GM21717 (cell line): Measurements from ENCODE around the gene GLOD4.
"Not testable (repeated sequence)": the region's sequence is repeated elsewhere in the genome, so short reads cannot be mapped to it uniquely, and the experiment has no call there.

Experiments
- ATAC-seq: cut with Tn5 transposase; IDR thresholded peaks from one replicate; pipeline ENCODE4 v1.9.1; 2021; ENCODE audit warnings: mild to moderate bottlenecking, moderate library complexity; ENCODE audit not compliant: unreplicated experiment

GLOD4 gene, protein sequence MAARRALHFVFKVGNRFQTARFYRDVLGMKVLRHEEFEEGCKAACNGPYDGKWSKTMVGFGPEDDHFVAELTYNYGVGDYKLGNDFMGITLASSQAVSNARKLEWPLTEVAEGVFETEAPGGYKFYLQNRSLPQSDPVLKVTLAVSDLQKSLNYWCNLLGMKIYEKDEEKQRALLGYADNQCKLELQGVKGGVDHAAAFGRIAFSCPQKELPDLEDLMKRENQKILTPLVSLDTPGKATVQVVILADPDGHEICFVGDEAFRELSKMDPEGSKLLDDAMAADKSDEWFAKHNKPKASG

DNA sequence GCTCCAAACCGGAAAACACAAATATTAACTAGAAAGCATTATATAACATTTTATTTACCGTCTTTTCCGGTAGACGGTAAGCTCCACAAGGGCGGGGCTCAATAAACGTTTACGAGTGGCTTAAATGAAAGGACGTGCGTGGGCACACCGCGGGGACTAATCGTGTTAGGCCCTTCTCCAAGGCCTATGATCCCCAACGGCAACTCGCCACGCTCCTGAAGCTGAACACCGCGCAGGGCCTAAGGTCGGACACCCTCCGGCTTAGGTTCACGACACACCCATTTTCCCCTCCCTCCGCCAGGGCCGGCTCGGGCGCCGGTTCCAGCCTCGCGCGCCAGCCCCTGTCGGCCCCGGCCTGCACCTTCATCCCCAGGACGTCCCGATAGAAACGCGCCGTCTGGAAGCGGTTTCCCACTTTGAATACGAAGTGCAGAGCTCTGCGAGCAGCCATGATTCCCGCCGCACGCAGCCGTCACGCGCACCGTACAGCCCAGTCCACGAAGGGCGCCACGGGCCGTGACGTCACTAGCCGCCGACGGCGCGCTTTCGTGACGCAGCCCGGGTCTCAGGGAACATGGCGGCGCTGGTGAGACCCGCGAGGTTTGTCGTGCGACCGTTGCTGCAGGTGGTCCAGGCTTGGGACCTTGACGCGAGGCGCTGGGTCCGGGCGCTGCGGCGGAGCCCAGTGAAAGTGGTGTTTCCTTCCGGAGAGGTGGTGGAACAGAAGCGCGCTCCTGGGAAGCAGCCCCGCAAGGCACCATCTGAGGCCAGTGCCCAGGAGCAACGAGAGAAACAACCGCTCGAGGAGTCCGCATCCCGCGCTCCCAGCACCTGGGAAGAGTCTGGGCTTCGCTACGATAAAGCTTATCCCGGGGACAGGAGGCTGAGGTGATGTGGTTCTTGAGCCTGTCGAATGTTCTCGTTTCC is at the start of gene GLOD4, which contains the start of gene MRM3:
GLOD4 (minus strand) TSS at position 476 of the 927 bp plus-strand sequence; CDS start at position 451, 25 bp downstream.
MRM3 (plus strand) TSS at position 549 of the 927 bp plus-strand sequence; CDS start at position 575, 26 bp downstream.
- peak; percentile 81 for ATAC-seq

DNA sequence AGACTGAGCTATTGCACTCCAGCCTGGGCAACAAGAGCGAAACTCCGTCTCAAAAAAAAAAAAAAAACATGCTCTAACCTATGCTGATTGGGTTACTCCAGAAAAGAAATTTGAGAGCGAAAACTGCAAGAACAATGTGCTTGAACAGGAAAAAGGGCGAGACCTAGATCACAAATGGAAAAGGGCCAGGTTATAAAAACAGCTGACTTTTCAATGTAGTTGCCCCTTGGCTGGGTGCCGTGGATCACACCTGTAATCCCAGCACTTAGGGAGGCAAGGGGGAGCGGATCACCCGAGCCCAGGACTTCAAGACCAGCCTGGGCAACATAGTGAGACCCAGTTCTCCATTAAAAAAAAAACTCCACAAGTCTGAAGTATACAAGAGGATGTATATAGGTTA is 48.9 kb upstream of the GLOD4 start:
- ATAC-seq, result no peak

DNA sequence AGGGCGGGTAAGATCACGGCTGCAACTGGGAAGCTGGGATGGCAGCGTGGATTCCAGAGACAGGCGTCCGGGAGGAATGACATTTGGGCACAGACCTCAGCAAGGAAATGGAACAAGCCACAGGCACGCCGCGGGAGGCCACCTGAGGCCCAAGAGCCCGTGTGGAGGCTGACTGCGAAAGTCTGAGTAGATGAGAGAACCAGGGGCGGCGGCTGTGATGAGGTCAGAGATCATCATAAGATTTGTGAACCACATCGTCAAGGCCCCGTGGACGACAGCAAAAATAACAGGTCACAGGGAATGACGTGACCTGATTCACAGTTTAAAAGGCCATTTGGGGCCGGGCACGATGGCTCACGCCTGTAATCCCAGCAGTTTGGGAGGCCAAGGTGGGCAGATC is 48.3 kb upstream of the GLOD4 start:
- no peak for ATAC-seq

DNA sequence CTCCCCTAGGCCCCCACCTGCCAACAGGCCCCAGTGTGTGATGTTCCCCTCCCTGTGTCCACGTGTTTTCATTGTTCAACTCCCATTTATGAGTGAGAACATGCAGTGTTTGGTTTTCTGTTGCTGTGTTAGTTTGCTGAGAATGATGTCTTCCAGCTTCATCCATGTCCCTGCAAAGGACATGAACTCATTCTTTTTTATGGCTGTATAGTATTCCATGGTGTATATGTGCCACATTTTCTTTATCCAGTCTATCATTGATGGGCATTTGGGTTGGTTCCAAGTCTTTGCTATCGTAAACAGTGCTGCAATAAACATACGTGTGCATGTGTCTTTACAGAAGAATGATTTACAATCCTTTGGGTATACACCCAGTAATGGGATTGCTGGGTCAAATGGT is 47.5 kb upstream of the GLOD4 start:
- not testable (repeated sequence) for ATAC-seq

DNA sequence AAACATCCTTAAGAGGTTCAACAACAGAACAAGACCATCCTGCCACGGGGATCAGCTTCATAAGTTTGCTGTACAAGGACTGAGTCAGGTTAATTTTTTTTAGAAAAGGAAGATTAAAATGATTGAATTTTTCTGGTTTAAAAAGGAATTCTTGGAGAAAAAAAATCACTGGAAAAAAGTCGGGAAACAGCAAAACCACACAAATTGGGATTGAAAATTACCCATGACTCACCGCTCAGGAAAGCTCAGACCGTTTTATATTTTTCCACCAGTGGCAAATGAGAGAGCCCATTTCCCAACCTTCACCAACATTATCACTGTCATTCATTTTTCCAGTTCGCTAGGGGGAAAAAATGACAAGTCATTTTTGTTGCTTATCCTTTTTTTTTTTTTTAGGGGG is 46.7 kb upstream of the GLOD4 start:
- ATAC-seq, result no peak

DNA sequence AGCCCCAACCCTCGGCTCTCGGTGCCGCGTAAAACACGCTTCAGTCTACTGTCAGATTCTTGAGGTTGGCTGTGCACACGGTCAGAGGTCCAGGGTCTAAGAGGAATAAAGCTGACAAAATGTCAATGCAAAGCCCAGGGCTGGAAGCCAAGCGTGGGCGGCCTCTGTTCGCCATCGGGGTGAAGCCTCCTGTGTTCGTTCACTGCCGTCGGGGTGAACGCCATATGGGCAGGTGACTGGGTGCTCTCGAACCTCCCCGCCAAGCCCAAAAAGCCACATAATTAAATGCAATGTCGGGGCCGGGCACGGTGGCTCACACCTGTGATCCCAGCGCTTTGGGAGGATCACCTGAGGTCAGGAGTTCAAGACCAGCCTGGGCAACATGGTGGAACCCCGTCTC is 44.7 kb upstream of the GLOD4 start:
- ATAC-seq, result no peak

DNA sequence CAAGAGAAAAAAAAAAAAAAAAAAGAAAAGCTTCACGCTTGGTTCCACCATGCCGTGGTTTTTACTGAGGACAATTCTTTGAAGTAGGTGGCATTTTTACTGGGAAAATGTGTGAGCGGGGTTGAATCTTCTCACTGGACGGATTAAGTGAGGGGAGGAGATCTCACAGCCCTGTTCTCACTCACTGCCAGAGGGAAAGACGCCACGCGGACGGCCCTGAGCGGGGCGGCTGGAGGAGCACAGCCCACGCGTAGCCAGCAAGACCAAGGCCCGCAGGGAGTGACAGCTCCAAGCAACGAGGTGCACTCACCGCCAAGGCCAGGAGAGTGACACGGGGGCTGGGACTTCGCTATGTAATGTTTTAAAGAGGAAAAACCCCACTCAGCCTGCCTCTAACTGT is 43.1 kb upstream of the GLOD4 start:
- no peak for ATAC-seq

DNA sequence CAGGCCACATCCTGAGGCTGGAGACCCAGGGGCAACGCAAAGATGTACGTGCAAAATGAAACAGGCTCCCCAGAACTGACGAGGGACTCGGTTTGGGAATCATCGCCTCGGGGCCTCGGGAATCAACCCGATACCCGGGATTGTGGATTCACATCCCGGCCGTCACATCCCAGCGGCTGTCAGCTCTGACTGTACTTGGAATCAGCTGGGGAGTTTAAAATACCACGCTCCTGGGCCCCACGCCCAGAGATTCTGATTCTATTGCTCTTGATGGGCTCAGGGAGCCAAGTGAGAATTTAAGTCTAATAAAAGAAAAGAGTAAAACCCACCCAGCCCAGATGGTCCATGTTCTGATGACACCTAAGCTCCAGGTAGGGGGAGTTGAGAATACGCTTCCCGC is 42.3 kb upstream of the GLOD4 start:
- no peak for ATAC-seq

DNA sequence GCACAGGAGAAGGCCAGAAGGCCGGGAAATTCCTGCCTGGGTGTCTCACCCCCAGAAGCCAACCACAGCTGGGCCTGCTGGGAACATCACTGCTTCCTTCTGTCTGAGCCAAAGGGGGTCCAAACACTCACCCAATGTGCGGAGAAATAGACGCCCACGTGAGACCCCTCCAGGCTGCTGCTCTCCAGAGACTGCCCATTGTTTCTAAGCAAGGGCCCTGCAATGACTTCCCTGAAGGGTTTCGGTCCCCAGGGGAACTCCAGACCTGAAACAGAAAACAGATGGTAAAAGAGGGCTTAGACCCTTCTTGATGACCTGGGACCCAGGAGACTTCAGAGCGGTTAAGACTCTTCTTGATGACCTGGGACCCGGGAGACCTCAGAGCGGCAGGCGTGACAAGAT is 41.4 kb upstream of the GLOD4 start:
- no peak for ATAC-seq

DNA sequence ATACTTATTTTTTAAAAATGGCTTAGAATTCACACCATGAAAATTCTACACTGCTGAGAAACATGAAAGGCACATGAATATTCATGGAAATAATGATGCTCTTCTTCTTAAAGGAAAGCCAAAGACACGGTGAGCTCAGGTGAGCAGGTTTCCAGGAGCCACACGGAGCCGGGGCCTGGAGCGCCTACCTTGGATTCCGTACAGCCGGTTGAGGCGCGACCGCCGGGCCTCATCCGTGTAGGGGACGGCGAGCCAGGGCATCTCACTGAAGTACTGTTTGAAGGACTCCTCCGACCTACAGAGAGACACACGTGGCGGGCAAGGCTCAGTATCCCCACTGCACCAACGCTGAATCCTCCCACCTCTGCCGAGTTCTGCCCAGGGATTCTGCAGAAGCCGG is 37.2 kb upstream of the GLOD4 start:
- ATAC-seq, result no peak

DNA sequence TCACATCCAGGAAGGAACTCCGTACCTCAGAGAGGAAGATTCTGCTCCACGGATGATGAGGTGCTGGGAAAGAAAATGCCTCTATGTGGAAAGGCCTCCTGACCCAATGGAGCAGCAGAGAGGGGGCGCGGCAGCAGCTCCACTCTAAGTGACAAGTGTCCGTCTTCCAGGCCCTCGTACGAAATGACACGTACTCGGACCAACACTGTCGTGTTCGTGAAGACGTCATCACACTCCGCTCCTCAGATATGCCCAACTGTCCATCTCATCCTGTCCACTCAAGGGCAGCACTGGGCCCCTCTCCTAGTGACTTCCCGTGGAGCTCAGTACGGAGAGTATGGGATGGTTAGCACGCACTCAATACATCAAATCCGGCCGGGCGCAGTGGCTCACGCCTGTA is 32.3 kb upstream of the GLOD4 start:
- no peak for ATAC-seq

DNA sequence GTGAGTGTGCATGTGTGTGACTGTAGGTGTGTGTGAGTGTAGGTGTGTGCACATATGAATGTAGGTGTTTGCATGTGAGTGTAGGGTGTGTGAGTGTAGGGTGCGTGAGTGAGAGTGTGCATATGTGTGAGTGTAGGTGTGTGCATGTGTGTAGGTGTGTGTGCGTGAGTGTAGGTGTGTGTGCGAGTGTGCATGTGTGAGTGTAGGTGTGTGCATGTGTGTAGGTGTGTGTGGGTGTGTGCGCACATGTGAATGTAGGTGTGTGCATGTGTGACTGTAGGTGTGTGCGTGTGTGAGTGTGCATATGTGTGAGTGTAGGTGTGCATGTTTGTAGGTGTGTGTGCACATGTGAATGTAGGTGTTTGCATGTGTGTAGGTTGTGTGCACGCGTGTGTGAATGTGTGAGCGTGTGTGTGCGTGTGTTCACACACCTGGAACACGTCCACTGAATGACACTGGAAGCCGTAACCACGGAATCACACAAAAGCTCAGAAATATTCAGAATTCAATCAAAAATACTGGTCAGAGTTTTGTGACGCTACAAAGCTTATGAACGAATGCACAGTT is 30.6 kb upstream of the GLOD4 start:
- no peak for ATAC-seq

DNA sequence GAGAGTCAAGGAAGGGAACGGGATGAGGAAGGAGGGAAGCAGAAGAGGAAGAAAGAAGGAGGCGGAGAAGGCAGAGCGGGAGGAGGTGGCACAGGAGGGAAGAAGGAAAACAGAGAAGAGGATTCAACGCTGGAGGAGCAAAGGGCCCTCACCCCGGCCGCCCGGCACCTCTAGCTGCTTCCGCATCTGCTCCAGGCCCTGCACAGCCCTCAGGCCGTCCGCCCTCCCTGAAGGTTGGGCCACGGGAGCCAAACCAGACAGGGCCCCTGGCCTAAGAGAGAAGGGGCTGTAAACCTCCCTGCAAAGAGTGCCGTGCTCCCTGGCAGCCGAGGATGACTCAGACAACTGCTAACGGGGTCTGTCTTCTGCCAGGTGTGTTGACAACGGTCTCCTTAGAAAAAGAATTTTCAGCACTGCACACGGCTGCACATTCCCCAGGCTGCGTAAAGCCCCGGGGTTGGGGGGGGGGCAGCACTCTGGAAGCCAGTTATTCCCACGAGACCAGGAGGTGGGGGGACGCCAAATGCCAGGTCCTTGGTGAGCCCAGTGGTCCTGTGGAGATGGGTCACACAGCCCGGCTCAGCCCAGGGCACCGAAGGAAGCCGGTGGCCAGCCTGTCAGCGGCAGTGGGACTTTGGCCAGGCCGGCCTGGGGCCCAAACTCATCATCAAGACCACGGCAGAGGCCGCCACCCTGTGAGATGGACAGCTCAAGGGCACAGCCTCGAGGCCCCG is 29.1 kb upstream of the GLOD4 start:
- no peak for ATAC-seq

DNA sequence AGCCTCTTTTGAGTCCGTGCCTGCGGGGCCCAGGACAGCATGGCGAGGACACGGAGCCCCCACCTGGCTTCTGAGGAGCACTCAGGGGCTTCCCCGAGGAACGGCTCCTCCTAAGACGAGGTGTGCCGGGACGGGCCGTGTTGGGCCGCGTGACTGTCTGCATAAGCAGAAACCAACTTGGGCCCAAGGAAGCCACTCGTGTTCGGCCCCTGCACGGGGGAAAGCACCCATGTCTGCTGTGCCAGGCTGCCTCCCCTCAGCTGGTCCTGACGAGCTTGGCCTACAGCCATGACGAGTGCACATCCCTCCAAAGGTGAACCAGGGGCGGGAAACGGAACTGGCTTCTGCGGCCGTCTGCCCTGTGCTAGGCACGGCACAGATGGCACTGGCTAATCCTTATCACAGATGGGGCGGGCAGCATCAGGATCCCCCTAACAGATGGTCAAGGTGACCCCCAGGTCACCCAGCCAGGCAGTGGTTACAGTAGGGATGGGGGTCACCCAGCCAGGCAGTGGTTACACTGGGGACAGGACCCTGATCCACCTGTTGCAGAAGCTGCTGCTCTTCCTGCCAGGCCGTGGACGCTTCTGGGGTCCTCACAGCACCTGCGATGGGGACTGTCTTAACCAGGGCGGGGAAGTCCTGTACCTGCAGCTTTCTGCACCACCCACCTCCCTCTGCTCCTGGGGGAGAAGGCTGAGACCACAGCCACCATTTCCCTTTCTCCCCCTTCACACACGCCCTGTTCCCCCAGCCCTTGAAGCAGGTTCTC is 25.6 kb upstream of the GLOD4 start:
- no peak for ATAC-seq

DNA sequence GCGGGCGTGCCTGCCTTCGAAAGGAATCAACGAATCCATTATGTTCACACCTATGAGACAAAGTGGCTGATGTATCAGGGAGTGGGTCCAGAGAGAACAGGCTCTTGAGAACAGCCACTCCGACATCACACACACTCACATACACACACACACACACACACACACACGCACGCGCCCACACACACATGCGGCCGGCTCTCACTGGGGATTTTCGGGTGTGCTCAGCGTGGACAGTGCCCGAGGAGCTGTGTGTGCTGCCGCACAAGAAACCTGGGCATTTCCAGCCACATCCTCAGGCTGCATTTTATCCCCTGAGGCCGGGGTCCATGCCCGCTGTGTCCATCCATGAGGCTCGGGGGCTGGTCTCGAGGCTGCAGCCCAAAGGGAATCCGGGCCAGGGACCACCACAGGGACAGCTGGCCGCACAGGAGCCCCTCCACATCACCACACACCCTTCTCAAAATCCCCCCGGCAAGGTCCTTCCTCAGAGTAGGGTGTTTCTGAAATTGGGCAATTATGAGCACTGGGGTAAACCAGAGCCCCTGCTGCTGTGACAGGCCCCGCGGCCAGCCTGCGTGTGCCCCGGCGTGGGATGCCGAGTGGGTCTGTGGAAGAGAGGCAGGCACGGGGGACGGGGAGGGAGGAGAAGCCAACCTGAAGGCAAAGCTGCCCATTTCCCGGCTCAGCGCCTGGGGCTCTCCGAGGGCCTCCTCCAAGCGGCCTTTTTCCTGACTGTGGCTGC is 24.9 kb upstream of the GLOD4 start:
- no peak for ATAC-seq

DNA sequence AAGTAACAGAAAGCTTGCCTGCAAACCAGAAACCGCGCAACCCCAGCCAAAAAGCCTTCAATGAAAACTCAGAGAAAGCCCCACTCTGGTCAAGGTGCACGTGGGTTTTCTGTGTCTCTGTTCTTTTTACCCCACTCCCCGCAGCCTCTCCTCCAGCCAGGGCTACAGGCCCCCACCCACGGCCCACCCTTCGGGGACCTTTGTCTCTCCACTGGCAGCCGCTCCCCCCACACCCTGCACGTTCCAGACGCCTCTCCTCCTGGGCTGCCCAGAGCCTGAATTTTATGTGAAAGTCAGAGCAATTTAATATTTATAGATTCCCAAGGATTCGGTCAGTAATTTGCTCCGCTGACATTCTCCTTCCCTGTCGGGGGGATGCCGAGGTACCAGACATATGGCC is 24.3 kb upstream of the GLOD4 start:
- no peak for ATAC-seq

DNA sequence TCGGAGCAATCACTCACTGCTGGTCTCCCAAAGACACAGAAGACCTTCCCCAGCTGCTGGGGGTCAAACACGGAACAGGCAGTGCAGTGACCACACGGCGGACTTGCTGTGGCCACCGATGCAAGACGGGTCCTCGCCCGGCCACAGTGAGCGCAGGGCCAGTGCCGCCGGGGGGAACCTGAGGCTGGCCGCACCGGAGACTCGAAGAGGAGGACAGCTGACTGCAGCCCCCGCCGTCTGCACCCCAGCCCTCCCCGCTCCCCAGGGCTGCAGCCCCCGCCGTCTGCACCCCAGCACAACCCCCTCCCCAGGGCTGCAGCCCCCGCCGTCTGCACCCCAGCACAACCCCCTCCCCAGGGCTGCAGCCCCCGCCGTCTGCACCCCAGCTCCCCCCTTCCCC is 23.8 kb upstream of the GLOD4 start:
- not testable (repeated sequence) for ATAC-seq

DNA sequence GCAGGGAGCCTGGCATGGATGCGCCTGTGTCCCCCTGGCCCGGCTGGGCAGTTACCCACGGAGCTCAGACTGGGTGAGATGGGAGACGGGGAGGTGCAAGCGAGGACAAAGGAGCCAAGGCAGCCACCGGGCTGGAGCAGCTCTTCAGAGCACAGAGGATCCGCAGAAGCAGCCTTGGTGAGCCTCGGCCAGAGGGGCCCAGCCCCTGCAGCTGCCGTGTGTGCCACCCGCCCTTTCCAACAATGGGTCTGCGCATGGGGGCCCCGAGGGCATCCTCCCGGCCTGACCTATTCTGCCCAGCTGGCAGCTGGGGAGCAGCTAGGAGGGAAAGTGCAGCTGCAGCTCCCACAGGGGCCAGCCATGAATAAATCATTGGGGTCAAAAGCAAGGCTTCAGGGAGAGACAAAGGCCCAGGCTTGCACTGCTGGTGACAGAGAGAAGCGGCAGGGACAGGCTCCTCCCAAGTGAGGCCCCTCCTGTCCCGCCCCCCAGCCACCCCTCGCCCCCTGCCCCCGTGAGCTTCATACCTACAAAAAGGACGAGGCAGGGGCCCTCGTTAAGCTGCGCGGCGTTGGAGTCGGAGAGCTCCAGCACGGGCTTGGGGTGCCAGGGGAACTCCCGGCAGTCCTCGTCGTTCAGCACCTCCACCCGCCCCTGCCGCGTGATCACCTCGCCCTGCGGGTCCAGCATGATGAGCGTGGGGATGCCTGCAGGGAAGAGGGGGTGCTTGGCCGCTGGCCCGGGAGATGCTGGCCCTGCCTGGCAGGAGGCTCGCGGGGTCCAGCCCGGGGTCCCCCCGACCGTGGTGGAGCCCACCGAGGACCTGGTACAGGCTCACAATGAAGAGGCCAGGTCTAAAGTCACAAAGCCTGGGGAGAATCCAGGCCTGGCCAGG is 22.7 kb upstream of the GLOD4 start:
- ATAC-seq, result no peak
